ENCODE results near the gene TNFAIP8L1. TPM values are rescaled to one million over a fixed set of nuclear protein-coding genes. Genes with fewer than 3 reads are reported as not detected.
A peak's percentile ranks its signal among the peaks of the same experiment; 100 is the strongest.

Gene TNFAIP8L1
- total RNA-seq, 1 experiment from 2014 or later, result 3.6 TPM

DNA sequence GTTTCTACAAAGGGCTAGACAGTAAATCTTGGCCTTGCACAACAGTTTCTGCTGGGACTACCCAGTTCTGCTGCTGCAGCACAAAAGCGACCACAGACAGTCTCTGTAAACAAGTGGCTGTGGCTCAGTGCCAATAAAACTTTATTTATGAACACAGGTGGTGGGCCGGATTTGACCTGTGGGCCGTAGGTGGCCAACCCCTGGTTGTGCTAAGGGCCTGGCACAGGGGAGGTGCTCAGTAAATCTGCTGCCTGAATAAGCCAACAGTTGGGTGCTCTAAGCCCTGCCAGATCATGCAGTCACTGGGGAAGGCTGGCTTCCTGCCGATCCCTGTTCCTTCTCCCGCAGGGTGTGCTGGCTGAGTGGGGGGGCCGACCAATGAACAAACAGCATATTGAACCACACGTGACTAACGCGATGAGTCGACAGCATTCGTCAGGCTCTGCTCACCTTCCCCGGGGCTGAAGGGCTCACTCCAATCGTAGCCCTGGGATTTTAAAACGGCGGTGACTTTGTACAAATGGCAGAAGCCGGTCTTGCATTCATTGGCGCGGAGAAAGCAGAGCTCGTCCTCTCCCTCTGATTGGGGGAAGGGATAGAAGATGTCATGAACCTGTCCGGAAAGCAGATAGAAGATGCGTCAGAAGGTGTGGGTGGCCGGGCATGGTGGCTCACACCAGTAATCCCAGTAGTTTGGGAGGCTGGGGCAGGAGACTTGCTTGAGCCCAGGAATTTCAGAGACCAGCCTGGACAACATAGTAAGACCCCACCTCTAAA lies 55.1 kb downstream of the TNFAIP8L1 start:
- peak; percentile 100 for DNase-seq (ENCODE audit: unreplicated experiment)
- BruUV-seq (replicated peaks), result TSS peak; percentile 22
- Mint-ChIP-seq H3K4me3 (ENCODE audit: unreplicated experiment) (peak overlapping the region; percentile 70), H3K27ac (ENCODE audit: low read depth, unreplicated experiment) (peak overlapping the region; percentile 93), H3K9me3 (ENCODE audit: unreplicated experiment) (no peaks in the 10 kb centered on the region), H3K27me3 (ENCODE audit: insufficient read depth, unreplicated experiment) (no peaks in the 10 kb centered on the region), H3K36me3 (ENCODE audit: insufficient read depth, unreplicated experiment) (peaks cover 84% of the 10 kb centered on the region), H3K4me1 (ENCODE audit: insufficient read depth, unreplicated experiment) (peaks cover 26% of the 10 kb centered on the region)
- TF ChIP-seq, protein P1, sequence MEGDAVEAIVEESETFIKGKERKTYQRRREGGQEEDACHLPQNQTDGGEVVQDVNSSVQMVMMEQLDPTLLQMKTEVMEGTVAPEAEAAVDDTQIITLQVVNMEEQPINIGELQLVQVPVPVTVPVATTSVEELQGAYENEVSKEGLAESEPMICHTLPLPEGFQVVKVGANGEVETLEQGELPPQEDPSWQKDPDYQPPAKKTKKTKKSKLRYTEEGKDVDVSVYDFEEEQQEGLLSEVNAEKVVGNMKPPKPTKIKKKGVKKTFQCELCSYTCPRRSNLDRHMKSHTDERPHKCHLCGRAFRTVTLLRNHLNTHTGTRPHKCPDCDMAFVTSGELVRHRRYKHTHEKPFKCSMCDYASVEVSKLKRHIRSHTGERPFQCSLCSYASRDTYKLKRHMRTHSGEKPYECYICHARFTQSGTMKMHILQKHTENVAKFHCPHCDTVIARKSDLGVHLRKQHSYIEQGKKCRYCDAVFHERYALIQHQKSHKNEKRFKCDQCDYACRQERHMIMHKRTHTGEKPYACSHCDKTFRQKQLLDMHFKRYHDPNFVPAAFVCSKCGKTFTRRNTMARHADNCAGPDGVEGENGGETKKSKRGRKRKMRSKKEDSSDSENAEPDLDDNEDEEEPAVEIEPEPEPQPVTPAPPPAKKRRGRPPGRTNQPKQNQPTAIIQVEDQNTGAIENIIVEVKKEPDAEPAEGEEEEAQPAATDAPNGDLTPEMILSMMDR (IDR thresholded peaks at IDR 0.05; ENCODE audit: unreplicated experiment), result no peak
- intact Hi-C loops (cut with micrococcal nuclease), result loop anchor here (1.0 kb wide), 2 partner anchors 19 to 24 kb away; partner anchors contain the start of gene MYDGF
- ChIA-PET CTCF (interaction anchor here (0.6 to 1.3 kb wide), 5 partner anchors 14 to 1027 kb away, joined by 3 to 5 read pairs (median 3); no protein-coding TSS in a partner anchor), POLR2A (interaction anchor here (0.6 to 5.9 kb wide), 17 partner anchors 13 to 1330 kb away, joined by 3 to 62 read pairs (median 5); partner anchors contain the start of genes CHAF1A, DPP9, FEM1A and MYDGF)

DNA sequence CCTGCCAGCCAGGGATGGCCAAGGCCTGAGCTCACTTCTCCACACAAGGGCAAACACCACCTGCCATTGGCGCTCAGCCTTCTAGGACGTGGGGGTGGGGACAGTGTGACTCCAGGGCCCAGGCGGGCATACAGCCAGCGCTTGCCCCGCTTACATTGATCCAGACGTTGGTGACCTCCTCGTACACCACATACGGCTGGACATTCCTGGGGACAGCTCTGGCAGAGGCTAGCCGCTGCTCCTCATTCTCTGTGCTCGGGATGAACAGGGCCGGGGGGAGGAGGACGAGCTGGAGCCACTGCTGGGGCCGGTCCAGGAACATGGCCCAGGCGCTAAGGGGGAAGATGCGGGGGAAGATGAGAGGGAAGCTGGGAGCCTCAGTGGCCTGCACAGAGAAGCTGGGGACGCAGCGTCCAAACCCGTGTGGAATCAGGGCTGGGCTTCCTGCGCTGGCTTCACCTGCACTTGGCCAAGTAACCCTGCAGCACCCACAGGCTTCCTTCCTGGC lies 56.0 kb downstream of the TNFAIP8L1 start:
- TF ChIP-seq, protein P1 (IDR thresholded peaks at IDR 0.05; ENCODE audit: unreplicated experiment), result no peak

DNA sequence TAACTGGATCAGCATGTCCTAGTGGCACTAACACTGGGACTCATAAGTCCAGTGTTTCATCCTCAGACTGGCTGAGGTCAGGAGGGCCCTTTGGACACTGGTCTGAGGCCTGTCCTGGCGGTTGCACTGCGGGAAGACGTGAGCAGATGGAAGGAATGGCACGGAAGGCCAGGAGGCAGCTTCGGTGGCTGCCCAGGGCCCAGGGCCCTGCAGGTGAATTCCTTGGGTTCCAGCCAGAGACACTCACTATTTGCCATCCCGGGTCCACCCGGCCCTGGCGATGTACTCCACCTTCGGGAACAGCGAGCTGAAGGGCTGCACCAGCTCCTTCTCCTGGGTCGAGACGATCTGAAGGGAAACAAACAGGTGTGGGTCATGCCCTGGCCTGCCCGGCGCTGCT lies 58.0 kb downstream of the TNFAIP8L1 start:
- DNase-seq (ENCODE audit: unreplicated experiment), result no peak
- H3K36me3 Mint-ChIP-seq (ENCODE audit: insufficient read depth, unreplicated experiment), result peaks cover 90% of the 10 kb centered on the region
- CTCF ChIA-PET, result no interaction called here
- intact Hi-C loops (cut with micrococcal nuclease), result no loop called here
- H3K9me3 Mint-ChIP-seq (ENCODE audit: unreplicated experiment), result no peaks in the 10 kb centered on the region
- H3K27me3 Mint-ChIP-seq (ENCODE audit: insufficient read depth, unreplicated experiment), result no peaks in the 10 kb centered on the region
- H3K27ac Mint-ChIP-seq (ENCODE audit: low read depth, unreplicated experiment), result peak overlapping the region; percentile 64
- no TSS peak for BruUV-seq (replicated peaks)
- H3K4me1 Mint-ChIP-seq (ENCODE audit: insufficient read depth, unreplicated experiment), result peaks cover 28% of the 10 kb centered on the region
- no peak overlapping the region for H3K4me3 Mint-ChIP-seq (ENCODE audit: unreplicated experiment)
- TF ChIP-seq, protein P1 (IDR thresholded peaks at IDR 0.05; ENCODE audit: unreplicated experiment), result no peak
- POLR2A ChIA-PET, result interaction anchor here (1.2 to 5.9 kb wide), 2 partner anchors 13 to 16 kb away, joined by 3 to 62 read pairs; no protein-coding TSS in a partner anchor

More for the DNA sequence above, 56.0 kb downstream of the TNFAIP8L1 start:
- BruUV-seq (replicated peaks), result no TSS peak
- Mint-ChIP-seq H3K27me3 (ENCODE audit: insufficient read depth, unreplicated experiment) (no peaks in the 10 kb centered on the region), H3K4me1 (ENCODE audit: insufficient read depth, unreplicated experiment) (peaks cover 26% of the 10 kb centered on the region), H3K4me3 (ENCODE audit: unreplicated experiment) (peak overlapping the region; percentile 70), H3K9me3 (ENCODE audit: unreplicated experiment) (no peaks in the 10 kb centered on the region), H3K36me3 (ENCODE audit: insufficient read depth, unreplicated experiment) (peaks cover 90% of the 10 kb centered on the region), H3K27ac (ENCODE audit: low read depth, unreplicated experiment) (peak overlapping the region; percentile 93)
- ChIA-PET CTCF (interaction anchor here (0.6 to 1.3 kb wide), 4 partner anchors 14 to 1026 kb away, joined by 3 read pairs; no protein-coding TSS in a partner anchor), POLR2A (interaction anchor here (0.6 to 5.9 kb wide), 16 partner anchors 12 to 1331 kb away, joined by 3 to 62 read pairs (median 5); partner anchors contain the start of genes CHAF1A, DPP9, FEM1A and MYDGF)
- DNase-seq (ENCODE audit: unreplicated experiment), result no peak
- intact Hi-C loops (cut with micrococcal nuclease), result no loop called here
